Activated gamma-delta T cell treated with Interleukin-2 at 50 U/mL for 16 hours (primary cell): ENCODE results near the gene SAMD9.
"Not testable (repeated sequence)": the region's sequence is repeated elsewhere in the genome, so short reads cannot be mapped to it uniquely, and the experiment has no call there.

Source experiments
- DNase-seq: peaks from one replicate; pipeline ENCODE4 v3.0.0-alpha.2; 2020

The SAMD9 gene

DNA sequence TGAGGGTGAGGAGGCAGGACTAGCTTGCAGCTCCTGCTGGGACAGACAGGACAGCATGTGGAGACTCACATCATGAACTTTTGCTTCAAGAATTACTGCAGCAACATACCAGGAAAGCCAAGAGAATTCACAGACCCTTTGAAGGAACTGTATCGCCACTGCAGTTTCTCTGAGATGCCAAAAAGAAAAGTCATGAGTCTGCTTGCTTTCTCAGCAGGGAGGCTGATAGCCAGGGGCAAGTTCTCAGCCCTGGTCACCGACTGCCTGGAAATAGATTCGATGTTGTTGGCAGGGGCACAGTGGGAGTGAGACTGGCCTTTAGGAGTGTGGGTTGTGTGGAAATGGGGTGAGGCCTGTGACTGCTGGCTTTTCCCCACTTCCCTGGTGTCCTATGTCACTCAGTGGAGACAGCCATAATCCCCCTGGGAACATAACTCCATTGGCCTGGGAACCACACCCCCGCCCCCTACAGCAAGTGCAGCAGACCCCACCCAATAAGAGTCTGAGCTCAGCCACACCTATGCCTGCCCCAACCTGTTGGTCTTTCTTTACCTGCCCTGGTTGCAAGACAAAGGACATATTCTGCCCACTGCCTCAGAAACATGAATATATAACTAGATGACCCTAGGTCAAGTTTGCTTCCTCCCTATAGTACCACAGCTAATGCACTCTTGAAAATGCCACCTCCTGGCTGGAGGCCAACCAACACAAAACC, 1.6 kb upstream of the SAMD9 start:
- no peak for DNase-seq

DNA sequence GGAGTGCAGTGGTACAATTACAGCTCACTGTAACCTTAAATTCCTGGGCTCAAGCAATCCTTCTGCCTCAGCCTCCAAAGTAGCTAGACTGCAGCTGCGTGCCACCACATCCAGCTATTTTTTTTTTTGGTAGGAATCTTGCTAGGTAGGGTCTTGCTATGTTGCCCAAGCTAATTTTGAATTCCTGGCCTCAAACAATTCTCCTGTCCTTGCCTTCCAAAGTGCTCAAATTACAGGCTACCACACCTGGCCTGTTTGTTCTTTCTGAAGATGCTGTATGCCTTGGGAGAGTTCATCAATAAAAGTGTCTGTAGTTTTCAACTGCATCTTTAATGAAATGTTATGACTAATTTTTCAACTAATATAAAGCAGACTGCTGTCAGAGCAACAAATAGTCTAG, 452 bp downstream of the SAMD9 start:
- no peak for DNase-seq

GRCh38 chr7:93115796-93116195, 2.0 kb downstream of the SAMD9 start:
- DNase-seq: no peak

DNA sequence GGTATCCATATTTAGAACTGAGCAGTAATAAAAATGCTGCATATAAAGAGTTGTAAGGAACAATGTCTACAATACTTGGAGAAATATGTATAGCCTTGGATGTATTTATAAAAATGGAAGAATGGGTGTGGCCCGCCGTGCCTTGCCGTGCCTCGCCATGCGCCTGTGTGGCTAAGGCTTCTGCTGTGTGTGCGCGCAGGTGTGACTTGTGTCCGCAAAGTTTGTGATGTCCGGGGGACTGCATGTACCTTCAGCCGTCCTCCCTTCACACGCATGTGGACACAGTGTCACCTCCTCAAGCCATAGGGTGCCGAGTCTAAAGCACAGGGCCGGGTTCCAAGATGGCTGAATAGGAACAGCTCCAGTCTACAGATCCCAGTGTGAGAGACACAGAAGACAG, 9.8 kb downstream of the SAMD9 start:
- no peak for DNase-seq

DNA sequence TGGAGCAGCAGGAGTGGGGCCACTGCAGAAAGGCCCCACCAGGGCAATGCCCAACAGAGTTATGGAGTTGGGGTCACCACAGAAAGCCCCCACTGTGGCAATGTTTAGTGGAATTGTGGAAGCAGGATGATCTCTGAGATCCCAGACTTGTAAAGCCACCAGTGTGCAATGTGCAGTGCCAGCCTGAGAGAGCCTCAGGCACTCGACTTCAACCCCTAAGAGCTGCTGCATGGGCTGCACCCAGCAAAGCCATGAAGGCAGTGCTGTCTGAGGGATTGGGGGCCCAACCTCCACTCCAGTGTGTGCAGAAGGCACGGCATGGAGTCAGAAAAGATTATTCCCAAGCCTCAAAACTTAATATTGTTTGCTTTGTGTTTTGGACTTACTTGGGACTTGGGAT, 20.4 kb downstream of the SAMD9 start:
- DNase-seq: no peak

GRCh38 chr7:93092757-93093370, 24.9 kb downstream of the SAMD9 start:
- DNase-seq: no peak

GRCh38 chr7:93073357-93073756, 44.4 kb downstream of the SAMD9 start:
- DNase-seq: not testable (repeated sequence)

GRCh38 chr7:93062599-93062998, 55.2 kb downstream of the SAMD9 start:
- no peak for DNase-seq

- no peak for DNase-seq
Measured at GRCh38 chr7:93060865-93061264, 56.9 kb downstream of the SAMD9 start.

- DNase-seq: no peak
Measured at GRCh38 chr7:93060025-93060424, 57.8 kb downstream of the SAMD9 start.

DNA sequence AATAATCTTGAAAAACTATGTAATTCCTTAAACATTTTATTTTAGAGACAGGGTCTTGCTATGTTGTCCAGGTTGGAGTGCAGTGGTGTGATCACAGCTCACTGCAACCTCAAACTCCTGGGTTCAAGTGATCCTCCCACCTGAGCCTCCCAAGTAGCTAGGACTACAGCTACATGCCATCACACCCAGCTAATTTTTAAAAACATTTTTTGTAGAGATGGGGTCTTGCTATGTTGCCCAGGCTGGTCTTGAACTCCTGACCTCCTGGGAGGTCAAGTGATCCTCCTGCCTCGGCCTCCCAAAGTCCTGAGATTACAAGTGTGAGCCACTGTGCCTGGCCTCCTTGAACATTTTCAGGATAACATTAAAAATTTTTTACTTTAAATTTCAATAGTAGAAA, 61.2 kb downstream of the SAMD9 start:
- not testable (repeated sequence) for DNase-seq

- DNase-seq: no peak
Measured at GRCh38 chr7:93055543-93056107, 62.2 kb downstream of the SAMD9 start.

- DNase-seq: no peak
Measured at GRCh38 chr7:93054975-93055374, 62.8 kb downstream of the SAMD9 start.

DNA sequence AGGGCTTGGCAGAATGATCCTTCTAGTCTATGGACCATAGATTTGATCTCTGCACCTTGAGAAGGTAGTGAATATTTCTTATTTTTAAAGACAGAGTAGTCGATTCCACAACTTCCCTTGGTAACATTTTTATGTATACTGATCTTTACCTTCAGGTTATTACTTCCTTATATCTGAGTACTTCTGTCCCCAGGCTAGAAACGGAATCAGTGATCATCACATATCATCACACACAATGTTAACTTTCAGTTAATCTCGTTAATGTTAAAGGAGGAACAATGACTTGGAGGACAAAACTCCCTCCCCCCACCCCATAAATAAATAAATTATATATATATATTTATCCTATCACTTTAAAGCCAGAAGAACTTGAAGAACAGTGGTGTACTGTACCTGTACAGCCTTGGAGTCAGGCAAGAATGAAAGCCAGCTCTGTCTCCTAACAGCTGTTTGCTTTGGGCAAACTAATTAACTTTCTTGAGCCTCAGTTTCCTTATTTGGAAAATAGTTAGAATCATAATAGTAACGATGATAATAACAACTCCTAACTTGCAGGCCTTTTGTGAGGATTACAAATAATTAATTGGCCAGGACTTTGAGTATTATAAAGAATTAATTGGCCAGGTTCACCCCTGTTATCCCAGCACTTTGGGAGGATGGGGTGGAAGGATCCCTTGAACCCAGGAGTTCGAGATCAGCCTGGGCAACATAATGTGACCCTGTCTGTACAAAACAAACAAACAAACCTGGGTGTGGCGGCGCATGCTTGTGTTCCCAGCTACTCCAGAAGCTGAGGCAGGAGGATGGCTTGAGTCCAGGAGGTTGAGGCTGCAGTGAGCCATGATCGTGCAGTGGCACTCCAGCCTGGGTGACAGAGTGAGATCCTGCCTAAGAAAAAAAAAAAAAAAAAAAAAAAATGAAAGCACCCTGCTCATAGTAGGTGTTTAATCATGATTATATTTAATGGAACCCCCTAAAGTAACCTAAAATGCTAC, 63.5 kb downstream of the SAMD9 start:
- DNase-seq: no peak

- no peak for DNase-seq
Measured at GRCh38 chr7:93053209-93053948, 64.4 kb downstream of the SAMD9 start.

DNA sequence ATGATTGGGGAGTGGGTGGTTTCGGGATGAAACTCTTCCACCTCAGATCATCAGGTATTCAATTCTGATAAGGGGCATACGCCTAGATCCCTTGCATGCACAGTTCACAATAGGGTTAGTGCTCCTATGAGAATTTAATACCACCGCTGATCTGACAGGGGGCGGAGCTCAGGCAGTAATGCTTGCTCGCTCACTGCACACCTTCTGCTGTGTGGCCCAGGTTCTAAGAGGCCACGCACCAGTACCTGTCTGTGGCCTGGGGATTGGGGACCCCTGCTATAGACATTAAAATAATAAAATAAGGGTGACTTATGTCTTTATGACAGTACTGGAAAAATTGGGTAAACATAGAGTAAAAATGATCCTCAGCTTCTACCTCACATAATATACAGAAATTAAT, 66.1 kb downstream of the SAMD9 start:
- DNase-seq: no peak
